Tibial artery (tissue), 4 donors: ENCODE measurements around the gene CCZ1B.
"Not testable (repeated sequence)": the region's sequence is repeated elsewhere in the genome, so short reads cannot be mapped to it uniquely, and the experiment has no call there.

Experiments
- DNase-seq, 2 donors: peaks; one replicate each; pipeline ENCODE4 v3.0.0-alpha.2; 2019
- H3K27ac ChIP-seq, 2 donors: fragments of 200-600 bp; sonication (generic) in 1 of 2; 1 replicate in 1 of 2; 2 replicates in 1 of 2; pipeline ENCODE4 v1.5.1; 2018 to 2019; ENCODE audit warnings: mild to moderate bottlenecking in 1 of 2
- H3K27me3 ChIP-seq, 2 donors: fragments of 200-600 bp; sonication (generic) in 1 of 2; one replicate each; pipeline versions ENCODE4 v1.5.1 to v1.6.0; 2016 to 2019
- H3K36me3 ChIP-seq, 3 donors: fragments of 200-600 bp; sonication (generic) in 2 of 3; one replicate each; pipeline ENCODE4 v1.5.1; 2016 to 2019; ENCODE audit warnings: mild to moderate bottlenecking in 2 of 3
- H3K4me1 ChIP-seq, 4 donors: fragments of 200-600 bp; sonication (generic) in 2 of 4; 1 replicate in 3 of 4; 2 replicates in 1 of 4; pipeline ENCODE4 v1.5.1; 2016 to 2019
- H3K4me3 ChIP-seq, 2 donors: fragments of 200-600 bp; sonication (generic) in 1 of 2; 1 replicate in 1 of 2; 2 replicates in 1 of 2; pipeline ENCODE4 v1.5.1; 2018 to 2019; ENCODE audit warnings: mild to moderate bottlenecking in 2 of 2
- H3K9me3 ChIP-seq, 3 donors: fragments of 200-600 bp; sonication (generic) in 1 of 3; one replicate each; pipeline ENCODE4 v1.5.1; 2016 to 2019
- CTCF ChIP-seq, 2 experiments: fragments of 200-600 bp in 1 of 2; fragments of 450-650 bp in 1 of 2; IDR thresholded peaks; one replicate each; pipeline ENCODE4 v1.5.1; 2017 to 2019; ENCODE audit warnings: antibody characterized with exemption in 2 of 2, mild to moderate bottlenecking in 1 of 2, moderate library complexity in 1 of 2
- intact Hi-C: fragments of 100-400 bp; cut with DNase I; formaldehyde crosslinking; loops from one replicate; pipeline ENCODE4 v1.15.0; 2023; ENCODE audit warnings: low total_unique reads

Gene CCZ1B

GRCh38 chr7:6847751-6848150 lies 21.7 kb upstream of the CCZ1B start:
- H3K4me3 ChIP-seq, H3K27me3 ChIP-seq, H3K9me3 ChIP-seq, H3K36me3 ChIP-seq, DNase-seq, H3K4me1 ChIP-seq, H3K27ac ChIP-seq, intact Hi-C loops: not testable (repeated sequence)

GRCh38 chr7:6845971-6846449 lies 19.9 kb upstream of the CCZ1B start:
- H3K36me3 ChIP-seq, H3K27me3 ChIP-seq, H3K4me1 ChIP-seq, H3K9me3 ChIP-seq, intact Hi-C loops, H3K4me3 ChIP-seq, H3K27ac ChIP-seq, DNase-seq: not testable (repeated sequence)

DNA sequence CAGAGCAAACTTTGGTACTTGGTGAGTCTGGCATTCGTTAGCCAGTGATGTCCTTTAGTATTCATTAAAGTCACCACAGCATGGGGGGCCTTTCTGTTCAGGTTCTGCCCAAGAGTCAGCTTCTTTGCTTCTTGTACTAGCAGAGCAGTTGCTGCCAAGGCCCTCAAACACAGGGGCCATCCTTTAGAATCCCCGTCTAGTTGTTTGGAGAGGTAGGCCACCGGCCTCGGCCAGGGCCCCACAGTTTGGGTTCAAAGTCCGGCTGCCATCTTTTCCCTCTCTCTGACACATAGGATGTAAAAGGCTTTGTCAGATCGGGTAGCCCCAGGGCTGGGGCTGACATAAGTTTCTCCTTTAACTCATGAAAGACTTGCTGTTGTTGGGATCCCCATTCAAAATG lies 17.6 kb upstream of the CCZ1B start:
- H3K9me3 ChIP-seq, H3K27ac ChIP-seq, DNase-seq, H3K36me3 ChIP-seq, H3K4me1 ChIP-seq, intact Hi-C loops, H3K4me3 ChIP-seq: not testable (repeated sequence)
- peaks cover 0 to 12% of the 10 kb centered on the region in 2 donors for H3K27me3 ChIP-seq

GRCh38 chr7:6843092-6843491 lies 17.0 kb upstream of the CCZ1B start:
- H3K4me3 ChIP-seq, DNase-seq, intact Hi-C loops, H3K36me3 ChIP-seq, H3K9me3 ChIP-seq, H3K27ac ChIP-seq, H3K4me1 ChIP-seq: not testable (repeated sequence)
- peaks cover 0 to 12% of the 10 kb centered on the region in 2 donors for H3K27me3 ChIP-seq

GRCh38 chr7:6842278-6842921 lies 16.3 kb upstream of the CCZ1B start:
- DNase-seq, H3K27ac ChIP-seq, H3K4me3 ChIP-seq, H3K36me3 ChIP-seq, H3K9me3 ChIP-seq, H3K4me1 ChIP-seq, intact Hi-C loops: not testable (repeated sequence)
- peaks cover 0 to 12% of the 10 kb centered on the region in 2 donors for H3K27me3 ChIP-seq

DNA sequence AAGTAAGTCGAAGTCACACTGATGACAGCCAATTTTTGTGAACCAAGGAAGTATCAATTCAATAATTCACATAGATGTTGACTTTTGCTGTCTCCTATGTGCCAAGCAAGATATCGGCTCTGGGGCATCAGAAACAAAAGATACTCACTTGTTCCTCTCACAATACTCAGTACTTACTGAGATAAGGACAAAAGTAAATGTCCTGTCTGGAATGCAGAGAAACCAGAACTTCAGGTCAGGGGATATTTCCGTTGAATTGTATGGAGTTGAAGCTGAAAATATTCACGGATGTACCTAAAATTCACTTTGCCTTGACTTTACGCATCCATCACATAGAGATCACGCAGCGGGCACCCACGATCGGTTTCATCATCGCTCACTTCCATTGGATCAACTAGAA lies 11.0 kb upstream of the CCZ1B start:
- H3K9me3 ChIP-seq, H3K4me1 ChIP-seq, H3K27ac ChIP-seq, H3K36me3 ChIP-seq, H3K4me3 ChIP-seq, intact Hi-C loops, DNase-seq: not testable (repeated sequence)
- peaks cover 0 to 12% of the 10 kb centered on the region in 2 donors for H3K27me3 ChIP-seq

GRCh38 chr7:6835521-6835920 lies 9.4 kb upstream of the CCZ1B start:
- DNase-seq, H3K4me3 ChIP-seq, H3K4me1 ChIP-seq, H3K9me3 ChIP-seq, intact Hi-C loops, H3K27ac ChIP-seq, H3K36me3 ChIP-seq: not testable (repeated sequence)
- peaks cover 0 to 20% of the 10 kb centered on the region in 2 donors for H3K27me3 ChIP-seq

DNA sequence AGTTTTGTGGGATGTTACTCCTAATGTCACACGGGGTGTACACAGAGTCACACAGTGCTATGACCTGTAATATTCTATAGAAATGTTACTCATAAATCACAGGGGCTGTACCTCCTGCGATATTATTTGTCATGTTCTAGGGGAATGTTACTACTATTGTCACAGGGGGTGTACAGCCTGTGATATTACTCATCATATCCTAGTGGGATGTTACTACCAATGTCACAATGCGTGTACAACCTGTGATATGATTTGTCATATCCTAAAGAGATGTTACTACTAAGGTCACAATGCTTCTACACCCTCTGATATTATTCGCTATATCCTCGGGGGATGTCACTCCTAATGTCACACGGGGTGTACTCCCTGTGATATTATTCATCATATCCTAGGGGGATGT lies 7.6 kb upstream of the CCZ1B start:
- no peak for TF ChIP-seq CTCF (IDR thresholded peaks at IDR 0.05)
- DNase-seq = no peak
- Histone ChIP-seq H3K27me3 (peaks cover 0 to 13% of the 10 kb centered on the region in 2 donors), H3K4me1 (no peaks in the 10 kb centered on the region), H3K4me3 (no peak overlapping the region), H3K27ac (no peak overlapping the region), H3K9me3 (no peaks in the 10 kb centered on the region), H3K36me3 (no peaks in the 10 kb centered on the region)
- intact Hi-C loops = no loop called here

GRCh38 chr7:6831018-6831725 lies 5.1 kb upstream of the CCZ1B start:
- TF ChIP-seq CTCF (IDR thresholded peaks at IDR 0.05) = no peak
- Histone ChIP-seq H3K36me3 (no peaks in the 10 kb centered on the region), H3K4me1 (no peaks in the 10 kb centered on the region), H3K27ac (no peak overlapping the region), H3K9me3 (no peaks in the 10 kb centered on the region), H3K27me3 (peaks cover 0 to 13% of the 10 kb centered on the region in 2 donors), H3K4me3 (no peak overlapping the region)
- intact Hi-C loops = no loop called here
- DNase-seq = no peak

DNA sequence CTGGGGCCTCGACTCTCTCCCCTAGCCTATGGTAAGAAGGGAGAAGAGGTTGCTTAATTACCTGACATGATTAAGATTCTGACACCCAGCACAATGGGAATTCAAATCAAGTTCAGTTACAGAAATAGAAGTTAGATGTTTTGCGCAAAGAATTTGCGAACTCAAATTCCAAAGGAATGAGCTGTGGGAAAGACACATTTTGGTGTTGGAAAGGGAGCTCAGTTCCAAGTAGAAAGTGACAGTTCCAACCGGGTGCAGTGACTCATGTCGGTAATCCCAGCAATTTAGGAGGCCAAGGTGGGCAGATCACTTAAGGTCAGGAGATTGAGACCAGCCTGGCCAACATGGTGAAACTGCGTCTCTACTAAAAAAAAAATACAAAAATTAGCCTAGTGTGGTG lies 4.0 kb upstream of the CCZ1B start:
- H3K4me3 ChIP-seq, H3K36me3 ChIP-seq, H3K9me3 ChIP-seq, DNase-seq, H3K4me1 ChIP-seq, H3K27ac ChIP-seq, intact Hi-C loops: not testable (repeated sequence)
- H3K27me3 ChIP-seq = peaks cover 0 to 13% of the 10 kb centered on the region in 2 donors

GRCh38 chr7:6829616-6830015 lies 3.5 kb upstream of the CCZ1B start:
- H3K36me3 ChIP-seq, intact Hi-C loops, DNase-seq, H3K9me3 ChIP-seq, H3K4me1 ChIP-seq, H3K27ac ChIP-seq, H3K4me3 ChIP-seq: not testable (repeated sequence)
- peaks cover 0 to 11% of the 10 kb centered on the region in 2 donors for H3K27me3 ChIP-seq

GRCh38 chr7:6827180-6827579 lies 1.1 kb upstream of the CCZ1B start:
- H3K4me3 ChIP-seq, DNase-seq, H3K27me3 ChIP-seq, H3K36me3 ChIP-seq, H3K27ac ChIP-seq, H3K4me1 ChIP-seq, intact Hi-C loops, H3K9me3 ChIP-seq: not testable (repeated sequence)
